ENCODE results near the gene STT3B. TPM values are rescaled to one million over a fixed set of nuclear protein-coding genes. Genes with fewer than 3 reads are reported as not detected.

STT3B gene
- total RNA-seq, 2 experiments from 2014 or later = 111 to 113 TPM

GRCh38 chr3:31559872-31560534, 27.3 kb downstream of the STT3B start:
- peaks cover 14 to 22% of the 10 kb centered on the region in 2 experiments for H3K9me3 ChIP-seq (ENCODE audit: control insufficient read depth in 1 of 2, insufficient read depth in 1 of 2, low read length in 2 of 2)
- no peak overlapping the region for H3K27ac ChIP-seq (ENCODE audit: low read depth in 1 of 2, low read length in 2 of 2)
- H3K4me1 ChIP-seq (ENCODE audit: insufficient read depth, low read length) = peaks cover 16% of the 10 kb centered on the region
- ChIA-PET POLR2A (no interaction called here), CTCF (no interaction called here)
- H3K36me3 ChIP-seq (ENCODE audit: insufficient read depth, low read length) = no peaks in the 10 kb centered on the region
- Mint-ChIP-seq H3K4me1 (ENCODE audit: low read depth) (peaks cover 92% of the 10 kb centered on the region), H3K27ac (no peak overlapping the region), H3K36me3 (ENCODE audit: low read depth) (peaks cover 52% of the 10 kb centered on the region), H3K4me3 (no peak overlapping the region), H3K9me3 (peaks cover 14% of the 10 kb centered on the region), H3K27me3 (no peaks in the 10 kb centered on the region)
- no peak overlapping the region for H3K4me3 ChIP-seq (ENCODE audit: low read length)
- ATAC-seq (ENCODE audit: poor library complexity) = no peak
- intact Hi-C loops (cut with DNase I, micrococcal nuclease) = no loop called here
- no peak for DNase-seq
- TF ChIP-seq CTCF (IDR thresholded peaks at IDR 0.05) = no peak
- H3K27me3 ChIP-seq (ENCODE audit: control insufficient read depth in 1 of 2, insufficient read depth in 2 of 2, low read length in 2 of 2) = no peaks in the 10 kb centered on the region

GRCh38 chr3:31561891-31562290, 29.2 kb downstream of the STT3B start:
- intact Hi-C loops (cut with DNase I, micrococcal nuclease) = no loop called here
- Mint-ChIP-seq H3K36me3 (ENCODE audit: low read depth) (peaks cover 47% of the 10 kb centered on the region), H3K4me3 (peak overlapping the region; percentile 71), H3K27ac (peak overlapping the region; percentile 22), H3K4me1 (ENCODE audit: low read depth) (peaks cover 92% of the 10 kb centered on the region), H3K9me3 (peaks cover 12% of the 10 kb centered on the region), H3K27me3 (no peaks in the 10 kb centered on the region)
- H3K27ac ChIP-seq (ENCODE audit: low read depth in 1 of 2, low read length in 2 of 2) = no peak overlapping the region
- H3K4me1 ChIP-seq (ENCODE audit: insufficient read depth, low read length) = peaks cover 16% of the 10 kb centered on the region
- CTCF ChIA-PET = interaction anchor here (1.5 kb wide), 1 partner anchor 29 kb away, joined by 5 read pairs; the partner anchor contains the start of gene STT3B
- ATAC-seq (ENCODE audit: poor library complexity) (no peak), DNase-seq (no peak)
- no peaks in the 10 kb centered on the region for H3K27me3 ChIP-seq (ENCODE audit: control insufficient read depth in 1 of 2, insufficient read depth in 2 of 2, low read length in 2 of 2)
- no peaks in the 10 kb centered on the region for H3K36me3 ChIP-seq (ENCODE audit: insufficient read depth, low read length)
- H3K4me3 ChIP-seq (ENCODE audit: low read length) = no peak overlapping the region
- H3K9me3 ChIP-seq (ENCODE audit: control insufficient read depth in 1 of 2, insufficient read depth in 1 of 2, low read length in 2 of 2) = peaks cover 14 to 22% of the 10 kb centered on the region in 2 experiments
- POLR2A ChIA-PET = interaction anchor here (2.1 kb wide), 1 partner anchor 29 kb away, joined by 15 read pairs; the partner anchor contains the start of gene STT3B
- TF ChIP-seq CTCF (IDR thresholded peaks at IDR 0.05) = no peak

- no peaks in the 10 kb centered on the region for H3K36me3 ChIP-seq (ENCODE audit: insufficient read depth, low read length)
- peak in 12 of 14 experiments; percentile 13 to 61 (median 32) for DNase-seq
- ChIA-PET POLR2A (interaction anchor here (2.1 kb wide), 1 partner anchor 30 kb away, joined by 15 read pairs; the partner anchor contains the start of gene STT3B), CTCF (interaction anchor here (0.6 to 1.5 kb wide), 2 partner anchors 18 to 29 kb away, joined by 3 to 5 read pairs; partner anchors contain the start of gene STT3B)
- ATAC-seq (ENCODE audit: poor library complexity) = peak; percentile 77
- no peaks in the 10 kb centered on the region for H3K27me3 ChIP-seq (ENCODE audit: control insufficient read depth in 1 of 2, insufficient read depth in 2 of 2, low read length in 2 of 2)
- Mint-ChIP-seq H3K9me3 (peaks cover 9% of the 10 kb centered on the region), H3K4me3 (peak overlapping the region; percentile 40), H3K27ac (no peak overlapping the region), H3K4me1 (ENCODE audit: low read depth) (peaks cover 91% of the 10 kb centered on the region), H3K27me3 (no peaks in the 10 kb centered on the region), H3K36me3 (ENCODE audit: low read depth) (peaks cover 43% of the 10 kb centered on the region)
- H3K27ac ChIP-seq (ENCODE audit: low read depth in 1 of 2, low read length in 2 of 2) = no peak overlapping the region
- H3K9me3 ChIP-seq (ENCODE audit: control insufficient read depth in 1 of 2, insufficient read depth in 1 of 2, low read length in 2 of 2) = peaks cover 12 to 22% of the 10 kb centered on the region in 2 experiments
- no peak overlapping the region for H3K4me3 ChIP-seq (ENCODE audit: low read length)
- H3K4me1 ChIP-seq (ENCODE audit: insufficient read depth, low read length) = peaks cover 20% of the 10 kb centered on the region
- intact Hi-C loops (cut with DNase I, micrococcal nuclease) = no loop called here
- no peak for TF ChIP-seq CTCF (IDR thresholded peaks at IDR 0.05)
These were observed 29.8 kb downstream of the STT3B start for GRCh38 chr3:31562525-31562924.

All from CD4-positive, alpha-beta T cell (primary cell).